T-helper 17 cell (primary cell): ENCODE results near the gene NRAP. TPM values are rescaled to one million over a fixed set of nuclear protein-coding genes. Genes with fewer than 3 reads are reported as not detected.

Experiments used
- ATAC-seq: fragments of 150-1000 bp; cut with Tn5 transposase; 2 replicates; pipeline ENCODE4 v1.10.0; 2021; ENCODE audit warnings: mild to moderate bottlenecking, moderate library complexity
- DNase-seq, 3 donors: peaks; one replicate each; pipeline versions ENCODE4 v3.0.0 to v3.0.0-alpha.2; 2020 to 2021
- H3K9me3 ChIP-seq: one replicate; pipeline ENCODE4 v1.7.0; 2013; ENCODE audit warnings: low read length, mild to moderate bottlenecking; ENCODE audit not compliant: control insufficient read depth, poor library complexity, severe bottlenecking
- H3K27ac Mint-ChIP-seq: one replicate; pipeline ENCODE4 v1.8.0; 2022; ENCODE audit warnings: mild to moderate bottlenecking, moderate library complexity, mixed read lengths
- H3K27me3 Mint-ChIP-seq: one replicate; pipeline ENCODE4 v1.8.0; 2022; ENCODE audit warnings: mixed read lengths
- H3K36me3 Mint-ChIP-seq: one replicate; pipeline ENCODE4 v1.8.0; 2022; ENCODE audit warnings: low read depth, mixed read lengths
- H3K4me1 Mint-ChIP-seq: one replicate; pipeline ENCODE4 v1.8.0; 2022; ENCODE audit warnings: mild to moderate bottlenecking, mixed read lengths
- H3K4me3 Mint-ChIP-seq: one replicate; pipeline ENCODE4 v1.8.0; 2022; ENCODE audit warnings: mild to moderate bottlenecking, moderate library complexity, mixed read lengths
- total RNA-seq, 4 donors: library from RNA in 2 of 4; stranded (reverse) in 2 of 4; gene quantifications; one replicate each; pipeline ENCODE4 v1.2.3 and lab custom pipeline; 2022 to 2026

NRAP gene
- total RNA-seq, 2 donors from 2014 or later: not detected

DNA sequence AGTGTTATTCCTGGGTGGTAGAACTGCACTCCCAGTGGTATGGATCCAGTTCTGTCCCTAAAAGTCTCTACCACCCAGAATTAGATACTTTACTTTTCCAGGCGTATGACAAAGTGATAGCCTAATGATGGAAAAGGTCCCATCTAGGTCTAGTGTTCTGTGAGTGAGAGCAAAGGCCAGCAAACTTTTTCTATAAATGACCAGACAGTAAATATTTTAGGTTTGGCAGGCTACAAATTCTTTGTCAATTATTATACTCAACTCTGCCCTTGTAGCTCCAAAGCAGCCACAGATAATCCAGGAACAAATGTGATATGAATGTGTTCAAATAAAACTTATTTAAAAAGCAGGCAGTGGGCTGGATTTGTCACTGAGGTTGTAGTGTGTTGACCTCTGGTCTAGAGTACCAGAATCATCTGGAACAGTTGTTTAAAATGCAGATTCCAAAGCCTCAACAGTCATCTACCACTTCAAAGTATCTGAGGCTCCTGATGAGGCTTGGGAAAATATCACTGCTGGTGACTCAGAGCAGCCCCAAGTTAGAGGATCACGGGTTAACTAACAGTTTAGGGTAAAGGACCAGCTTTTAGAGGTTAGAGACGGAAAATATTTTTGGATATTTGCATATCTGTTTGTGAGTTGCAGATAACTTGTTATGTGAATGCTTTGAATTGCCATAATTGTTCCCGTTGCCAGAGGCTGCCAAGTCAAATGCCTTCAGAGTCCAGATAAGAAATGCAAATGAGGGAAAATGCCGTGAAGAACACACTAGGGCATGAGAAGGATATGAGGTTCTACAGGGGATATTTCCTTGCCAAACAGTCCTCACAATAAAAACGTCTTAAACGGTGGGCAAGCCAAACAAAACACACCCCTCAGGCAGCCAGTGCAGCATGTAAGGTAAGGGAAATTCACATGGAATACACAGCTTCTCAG lies 19.4 kb downstream of the NRAP start:
- Mint-ChIP-seq H3K36me3 (no peaks in the 10 kb centered on the region), H3K4me1 (no peaks in the 10 kb centered on the region), H3K4me3 (no peak overlapping the region), H3K27ac (no peak overlapping the region), H3K27me3 (peaks cover 77% of the 10 kb centered on the region)
- ATAC-seq (no peak), DNase-seq (no peak)
- no peaks in the 10 kb centered on the region for H3K9me3 ChIP-seq

DNA sequence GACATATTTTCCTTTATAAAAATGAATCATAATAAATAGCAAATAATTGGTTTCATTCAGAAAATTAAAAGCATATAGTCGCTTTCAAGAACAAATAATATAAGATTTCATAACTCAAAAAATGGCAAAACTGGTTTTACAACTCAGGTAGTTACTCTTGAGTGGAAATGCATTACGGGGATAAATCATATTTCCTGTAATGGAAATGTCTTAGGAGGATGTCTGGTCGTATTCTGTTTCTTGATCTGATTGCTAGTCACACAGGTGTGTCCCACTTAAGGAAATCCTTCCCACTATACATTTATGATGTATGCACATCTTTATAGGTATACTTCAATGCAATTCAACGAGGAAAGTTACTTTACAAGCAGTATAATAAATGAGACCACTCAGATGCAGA lies 20.7 kb downstream of the NRAP start:
- no peak for ATAC-seq
- Mint-ChIP-seq H3K4me3 (no peak overlapping the region), H3K27me3 (peaks cover 72% of the 10 kb centered on the region), H3K4me1 (no peaks in the 10 kb centered on the region), H3K27ac (no peak overlapping the region), H3K36me3 (no peaks in the 10 kb centered on the region)
- H3K9me3 ChIP-seq: no peaks in the 10 kb centered on the region
- no peak for DNase-seq

DNA sequence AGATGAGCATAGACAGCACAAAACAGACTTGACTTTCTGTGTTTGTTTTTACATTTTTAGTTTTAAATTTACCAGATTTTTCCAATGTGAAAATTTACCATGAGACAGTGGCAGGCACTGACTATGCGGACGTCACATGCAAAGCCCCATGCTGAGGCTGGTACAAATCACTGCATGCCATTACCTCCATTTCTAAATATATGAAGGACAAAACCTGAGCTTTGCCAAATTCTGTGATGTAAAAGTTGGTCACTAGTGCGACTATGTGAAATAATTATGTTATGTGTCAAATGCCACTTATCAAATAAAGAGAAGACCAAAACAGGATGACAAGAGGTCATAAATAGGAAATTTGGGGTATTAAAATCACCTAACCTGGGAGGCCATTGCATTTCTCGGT lies 22.1 kb downstream of the NRAP start:
- H3K4me3 Mint-ChIP-seq: no peak overlapping the region
- ATAC-seq (no peak), DNase-seq (no peak)
- no peak overlapping the region for H3K27ac Mint-ChIP-seq
- no peaks in the 10 kb centered on the region for H3K4me1 Mint-ChIP-seq
- no peaks in the 10 kb centered on the region for H3K36me3 Mint-ChIP-seq
- H3K9me3 ChIP-seq: no peaks in the 10 kb centered on the region
- peaks cover 64% of the 10 kb centered on the region for H3K27me3 Mint-ChIP-seq

DNA sequence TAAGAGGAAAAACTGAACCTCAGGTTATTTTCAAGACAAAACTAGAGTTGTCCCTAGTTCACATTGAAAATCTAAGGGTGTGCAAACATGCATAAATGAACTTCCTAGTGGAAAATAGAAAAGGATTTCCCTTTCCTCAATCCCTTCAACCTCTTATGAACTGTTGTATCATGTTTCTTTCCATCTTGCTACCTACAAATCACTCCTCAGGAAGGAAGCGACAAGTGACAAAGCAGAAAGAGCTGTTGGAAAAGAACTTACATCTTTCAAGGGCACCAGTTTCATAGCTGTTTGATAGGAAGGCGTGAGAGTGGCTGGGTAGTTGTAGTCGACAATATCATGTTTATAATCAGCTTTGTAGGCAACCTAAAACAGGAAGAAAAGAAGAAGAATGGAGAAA lies 23.9 kb downstream of the NRAP start:
- Mint-ChIP-seq H3K27ac (no peak overlapping the region), H3K4me1 (no peaks in the 10 kb centered on the region), H3K36me3 (no peaks in the 10 kb centered on the region), H3K4me3 (no peak overlapping the region), H3K27me3 (peaks cover 59% of the 10 kb centered on the region)
- ATAC-seq (no peak), DNase-seq (no peak)
- no peaks in the 10 kb centered on the region for H3K9me3 ChIP-seq

DNA sequence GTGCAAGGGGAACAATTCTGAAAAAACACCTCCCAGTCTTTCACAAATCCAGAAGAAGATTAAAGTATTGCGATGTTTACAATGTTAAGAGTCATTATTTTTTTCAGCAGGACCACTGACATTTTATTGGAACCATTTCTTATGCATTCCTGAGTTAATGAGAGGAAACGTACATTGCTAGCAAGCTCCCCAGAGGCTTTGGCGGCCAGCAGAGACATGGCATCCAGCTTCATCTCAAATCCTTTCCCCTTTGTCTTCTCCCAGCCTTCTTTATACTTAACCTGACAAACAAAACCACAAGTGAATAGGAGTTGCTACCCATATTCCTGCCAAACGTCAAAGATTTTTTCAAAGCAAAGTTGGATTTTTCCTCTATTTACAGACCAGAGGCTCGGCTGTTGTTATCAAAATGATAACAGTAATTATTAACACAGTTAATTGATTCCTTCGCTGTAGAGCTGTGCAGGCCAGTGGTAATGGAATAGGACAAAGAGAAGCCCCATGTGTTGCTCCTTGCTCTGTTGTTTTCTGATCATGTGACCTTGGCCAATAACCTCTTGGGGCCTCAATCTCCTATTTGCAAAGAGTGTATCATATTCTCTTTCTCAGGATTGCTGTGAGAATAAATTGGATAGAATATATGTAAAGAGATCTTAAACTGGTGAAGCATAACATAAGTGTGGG lies 32.0 kb downstream of the NRAP start:
- no peak overlapping the region for H3K27ac Mint-ChIP-seq
- no peaks in the 10 kb centered on the region for H3K36me3 Mint-ChIP-seq
- no peak overlapping the region for H3K4me3 Mint-ChIP-seq
- no peak for DNase-seq
- ATAC-seq: no peak
- no peaks in the 10 kb centered on the region for H3K4me1 Mint-ChIP-seq
- peaks cover 24% of the 10 kb centered on the region for H3K27me3 Mint-ChIP-seq
- no peaks in the 10 kb centered on the region for H3K9me3 ChIP-seq

DNA sequence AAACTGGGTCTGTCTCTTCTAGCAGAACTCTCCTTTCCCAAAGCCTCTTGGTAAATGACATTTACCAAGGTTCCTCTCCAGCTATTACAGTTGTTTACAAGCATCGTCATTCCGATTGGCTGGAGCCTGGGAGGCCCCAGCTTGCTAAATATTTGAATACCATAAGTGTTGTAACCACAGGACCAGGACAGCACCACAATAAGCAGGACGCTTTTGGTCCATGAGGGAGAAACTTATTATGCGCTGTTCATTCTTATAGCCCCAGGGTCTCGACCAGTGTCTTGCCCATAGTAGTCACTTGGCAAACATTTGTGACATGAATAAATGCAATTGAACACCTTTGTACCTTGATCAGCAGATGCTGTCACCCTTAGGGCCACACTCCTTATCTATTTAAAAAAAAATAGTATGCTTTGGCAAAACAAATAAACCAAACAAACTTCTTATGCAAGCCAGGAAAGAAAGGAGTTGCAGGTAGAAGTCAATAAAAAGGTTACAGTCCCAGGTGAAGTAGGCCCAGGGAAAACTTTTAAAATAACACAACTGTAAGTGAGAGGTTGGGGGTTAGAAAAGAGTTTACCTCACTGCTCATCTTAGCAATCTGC lies 32.8 kb downstream of the NRAP start:
- Mint-ChIP-seq H3K27ac (no peak overlapping the region), H3K4me3 (no peak overlapping the region), H3K36me3 (no peaks in the 10 kb centered on the region), H3K4me1 (no peaks in the 10 kb centered on the region), H3K27me3 (peaks cover 25% of the 10 kb centered on the region)
- ATAC-seq: no peak
- no peak for DNase-seq
- H3K9me3 ChIP-seq: no peaks in the 10 kb centered on the region

DNA sequence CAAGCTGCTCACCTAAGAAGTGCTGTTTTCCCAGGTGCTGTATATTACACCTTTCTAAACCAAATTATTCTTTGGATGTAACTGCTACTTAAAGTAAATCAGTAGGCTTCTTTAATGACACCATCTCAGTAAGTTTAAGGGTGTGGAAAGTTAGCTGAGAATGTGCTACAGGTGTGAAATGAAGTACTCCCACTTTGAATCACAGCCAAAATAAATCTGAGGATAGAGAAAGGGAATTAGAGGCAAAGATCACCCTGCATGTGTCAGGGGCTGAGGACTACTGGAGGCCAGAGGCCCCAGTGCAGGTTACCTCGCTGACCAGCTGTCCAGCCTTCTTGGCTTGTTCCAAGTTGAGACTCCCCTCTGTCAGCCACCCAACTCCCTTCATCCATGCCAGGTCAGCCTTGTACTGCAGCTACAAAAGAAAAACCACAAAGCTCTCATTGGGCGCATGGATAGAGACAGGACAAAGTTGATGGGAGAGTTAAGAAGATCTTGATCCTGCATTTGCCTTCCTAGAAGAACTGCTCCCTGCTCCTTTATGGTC lies 35.2 kb downstream of the NRAP start:
- no peaks in the 10 kb centered on the region for H3K9me3 ChIP-seq
- H3K27ac Mint-ChIP-seq: no peak overlapping the region
- peaks cover 2% of the 10 kb centered on the region for H3K36me3 Mint-ChIP-seq
- peaks cover 43% of the 10 kb centered on the region for H3K27me3 Mint-ChIP-seq
- no peaks in the 10 kb centered on the region for H3K4me1 Mint-ChIP-seq
- ATAC-seq: no peak
- DNase-seq: no peak
- H3K4me3 Mint-ChIP-seq: no peak overlapping the region

DNA sequence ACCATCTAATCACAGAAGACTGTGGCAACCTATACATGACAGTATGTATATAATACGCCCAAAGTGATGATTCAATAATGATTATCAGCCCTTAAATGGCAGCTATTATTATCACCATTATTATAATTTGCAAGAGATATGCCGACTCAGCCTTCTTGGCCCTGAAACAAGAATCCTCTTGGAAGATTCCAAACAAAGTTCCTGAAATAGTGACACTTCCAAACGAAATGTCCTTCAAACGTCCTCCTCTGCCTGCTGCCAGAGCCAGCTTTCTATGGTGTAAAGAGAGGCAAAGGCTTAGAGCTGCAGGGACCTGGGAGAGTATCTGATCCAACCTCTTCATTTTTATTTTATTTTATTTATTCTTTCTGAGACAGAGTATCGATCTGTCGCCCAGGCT lies 36.0 kb downstream of the NRAP start:
- DNase-seq: no peak
- H3K4me3 Mint-ChIP-seq: no peak overlapping the region
- H3K9me3 ChIP-seq: no peaks in the 10 kb centered on the region
- ATAC-seq: no peak
- no peaks in the 10 kb centered on the region for H3K4me1 Mint-ChIP-seq
- H3K27ac Mint-ChIP-seq: no peak overlapping the region
- peaks cover 41% of the 10 kb centered on the region for H3K27me3 Mint-ChIP-seq
- peaks cover 2% of the 10 kb centered on the region for H3K36me3 Mint-ChIP-seq

DNA sequence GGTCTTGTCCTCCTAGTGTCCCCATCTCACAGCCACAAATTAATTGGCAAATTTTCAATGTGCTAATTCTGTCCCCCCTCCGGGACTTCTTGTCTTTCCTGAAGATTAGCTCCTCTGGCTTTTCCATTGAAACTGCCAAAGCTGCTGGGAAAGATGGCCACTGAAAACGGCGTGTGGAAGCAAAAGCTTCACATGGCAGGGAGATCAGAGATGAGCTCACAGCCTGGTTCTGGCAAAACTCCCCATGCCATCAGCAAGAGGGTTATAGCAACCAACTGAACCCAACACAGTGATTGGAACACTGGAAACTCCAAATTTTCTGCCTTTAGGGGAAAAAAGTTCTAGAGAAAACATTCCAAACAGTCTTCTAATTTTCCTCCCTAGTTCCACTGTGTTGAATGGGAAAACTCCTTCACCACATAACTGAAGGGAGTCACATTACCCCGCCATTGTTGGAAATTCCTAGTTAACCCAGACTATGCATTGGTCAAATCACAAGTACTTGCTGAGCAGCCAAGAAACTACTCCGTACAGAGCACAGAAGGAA lies 37.0 kb downstream of the NRAP start:
- H3K4me3 Mint-ChIP-seq: no peak overlapping the region
- ATAC-seq (no peak), DNase-seq (no peak)
- peaks cover 46% of the 10 kb centered on the region for H3K27me3 Mint-ChIP-seq
- H3K36me3 Mint-ChIP-seq: peaks cover 2% of the 10 kb centered on the region
- H3K27ac Mint-ChIP-seq: no peak overlapping the region
- no peaks in the 10 kb centered on the region for H3K4me1 Mint-ChIP-seq
- no peaks in the 10 kb centered on the region for H3K9me3 ChIP-seq

DNA sequence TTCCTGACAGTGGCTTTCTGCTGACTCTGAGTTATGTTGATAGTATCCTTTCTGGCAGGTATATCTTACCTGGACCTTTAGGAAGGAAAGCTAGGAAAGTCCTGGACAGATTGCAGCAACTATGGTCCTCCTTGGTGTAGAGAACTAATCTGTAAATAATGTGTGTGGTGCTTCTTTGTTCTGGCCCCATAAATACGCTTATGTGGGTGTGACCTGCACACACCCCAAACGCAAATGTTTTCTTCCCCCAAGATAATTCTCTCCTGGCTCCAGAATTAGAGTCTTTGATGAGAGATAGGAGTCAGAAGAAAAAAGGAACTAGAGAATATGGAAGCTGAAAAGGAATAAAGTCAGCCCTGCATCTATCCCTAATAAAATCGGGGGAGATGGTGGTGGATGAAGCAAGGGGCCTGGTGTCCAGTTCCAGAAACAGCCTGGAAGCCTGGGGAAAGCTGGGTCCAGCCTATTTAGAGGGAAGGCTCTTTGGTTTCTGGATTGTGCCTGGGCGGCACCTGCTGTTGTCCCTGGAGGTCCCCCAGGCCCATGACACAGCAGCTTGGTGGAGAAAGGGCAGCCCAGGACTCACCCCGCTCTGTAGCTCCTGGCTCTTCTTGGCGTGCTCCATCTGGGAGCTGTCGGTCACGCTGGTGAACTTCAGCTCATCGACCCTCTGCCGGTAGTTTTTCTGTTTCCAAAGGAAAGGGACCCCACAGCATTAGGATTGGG lies 38.2 kb downstream of the NRAP start:
- Mint-ChIP-seq H3K27me3 (peaks cover 55% of the 10 kb centered on the region), H3K36me3 (peaks cover 2% of the 10 kb centered on the region), H3K27ac (no peak overlapping the region), H3K4me3 (no peak overlapping the region), H3K4me1 (no peaks in the 10 kb centered on the region)
- ATAC-seq (no peak), DNase-seq (no peak)
- H3K9me3 ChIP-seq: no peaks in the 10 kb centered on the region

DNA sequence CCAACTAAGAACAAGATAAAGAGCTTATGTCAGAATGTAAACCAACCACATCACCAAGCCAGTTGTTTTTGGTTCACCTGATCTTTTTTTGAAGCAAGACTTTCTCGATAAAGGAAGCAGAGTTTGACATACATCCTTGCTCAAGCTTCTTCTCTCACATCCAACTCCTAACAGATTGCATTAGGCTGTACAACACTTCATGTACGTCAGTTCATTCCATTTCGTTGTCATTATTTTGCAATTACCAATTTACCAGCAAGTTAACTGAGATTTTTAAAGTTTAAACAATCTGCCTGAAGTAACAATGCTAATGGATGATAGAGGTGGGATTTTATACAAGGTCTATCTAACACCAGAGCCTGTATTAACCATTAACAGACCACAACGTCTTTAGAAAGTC lies 41.0 kb downstream of the NRAP start:
- Mint-ChIP-seq H3K27me3 (peaks cover 73% of the 10 kb centered on the region), H3K4me1 (no peaks in the 10 kb centered on the region), H3K27ac (no peak overlapping the region), H3K36me3 (peaks cover 2% of the 10 kb centered on the region), H3K4me3 (no peak overlapping the region)
- ATAC-seq (no peak), DNase-seq (no peak)
- H3K9me3 ChIP-seq: no peaks in the 10 kb centered on the region

DNA sequence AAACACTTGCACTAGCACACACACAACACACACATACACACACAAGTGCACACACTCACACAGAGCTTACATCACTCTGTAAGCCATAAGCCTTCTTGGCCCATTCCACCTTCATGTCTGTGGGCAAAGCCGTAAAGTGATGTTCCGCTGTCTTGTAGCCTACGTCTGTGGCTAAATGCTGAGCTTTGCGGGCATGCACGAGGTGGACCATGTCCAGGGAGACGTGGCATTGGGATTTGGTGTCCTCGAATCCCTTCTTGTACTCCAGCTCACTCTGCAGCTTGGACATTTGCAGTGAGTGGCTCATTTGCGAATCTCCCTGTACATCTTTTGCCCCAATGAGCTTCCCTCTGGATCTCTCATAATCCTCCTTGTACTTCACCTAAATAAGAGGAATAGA lies 42.0 kb downstream of the NRAP start:
- Mint-ChIP-seq H3K27me3 (peaks cover 75% of the 10 kb centered on the region), H3K27ac (no peak overlapping the region), H3K36me3 (peaks cover 2% of the 10 kb centered on the region), H3K4me1 (no peaks in the 10 kb centered on the region), H3K4me3 (no peak overlapping the region)
- DNase-seq: no peak
- H3K9me3 ChIP-seq: no peaks in the 10 kb centered on the region
- no peak for ATAC-seq
